Neural crest cell (in vitro differentiated cells): ENCODE measurements around the gene METTL8. TPM values are rescaled to one million over a fixed set of nuclear protein-coding genes. Genes with fewer than 3 reads are reported as not detected.
"Not testable (repeated sequence)": the region's sequence is repeated elsewhere in the genome, so short reads cannot be mapped to it uniquely, and the experiment has no call there.

Experiments used
- DNase-seq: peaks from one replicate; pipeline ENCODE4 v3.0.0; 2021; ENCODE audit warnings: low read depth, mixed read lengths, low spot score
- H3K27ac Mint-ChIP-seq: one replicate; pipeline ENCODE4 v1.8.0; 2021; ENCODE audit warnings: mild to moderate bottlenecking, mixed read lengths; ENCODE audit not compliant: unreplicated experiment
- H3K27me3 Mint-ChIP-seq: 2 replicates; pipeline ENCODE4 v1.8.0; 2021; ENCODE audit warnings: low read depth, mild to moderate bottlenecking, mixed read lengths
- H3K36me3 Mint-ChIP-seq: 2 replicates; pipeline ENCODE4 v1.8.0; 2021; ENCODE audit warnings: low read depth, mild to moderate bottlenecking, mixed read lengths
- H3K4me1 Mint-ChIP-seq: 2 replicates; pipeline ENCODE4 v1.8.0; 2021; ENCODE audit warnings: mixed read lengths
- H3K4me3 Mint-ChIP-seq: one replicate; pipeline ENCODE4 v1.8.0; 2021; ENCODE audit warnings: mild to moderate bottlenecking, mixed read lengths
- H3K9me3 Mint-ChIP-seq: 2 replicates; pipeline ENCODE4 v1.8.0; 2021; ENCODE audit warnings: mixed read lengths
- CTCF ChIP-seq: fragments of 200-600 bp; sonication (generic); conservative IDR thresholded peaks from 2 replicates; pipeline ENCODE4 v1.5.0; 2021; ENCODE audit warnings: antibody characterized with exemption, mild to moderate bottlenecking
- total RNA-seq: library from RNA; stranded (reverse); gene quantifications from 2 replicates; pipeline ENCODE4 v1.2.1, GENCODE V29; 2021

Gene METTL8
- total RNA-seq, 1 donor from 2014 or later: 21.6 TPM

- DNase-seq: no peak
Measured at GRCh38 chr2:171430516-171431410, 3.0 kb downstream of the METTL8 start.

GRCh38 chr2:171422710-171423495 is 10.9 kb downstream of the METTL8 start:
- H3K27ac Mint-ChIP-seq, H3K27me3 Mint-ChIP-seq: not testable (repeated sequence)
- peaks cover 38% of the 10 kb centered on the region for H3K36me3 Mint-ChIP-seq

More at GRCh38 chr2:171430516-171431410, 3.0 kb downstream of the METTL8 start:
- Mint-ChIP-seq H3K4me3 (peak overlapping the region; percentile 20), H3K9me3 (no peaks in the 10 kb centered on the region), H3K36me3 (peaks cover 9% of the 10 kb centered on the region), H3K27me3 (no peaks in the 10 kb centered on the region), H3K27ac (no peak overlapping the region), H3K4me1 (peaks cover 30% of the 10 kb centered on the region)
- TF ChIP-seq CTCF: no peak

GRCh38 chr2:171420728-171421563 is 12.8 kb downstream of the METTL8 start:
- TF ChIP-seq CTCF: no peak
- Mint-ChIP-seq H3K9me3 (peaks cover 8% of the 10 kb centered on the region), H3K4me3 (no peak overlapping the region), H3K27me3 (no peaks in the 10 kb centered on the region), H3K27ac (no peak overlapping the region), H3K36me3 (peaks cover 31% of the 10 kb centered on the region), H3K4me1 (peaks cover 2% of the 10 kb centered on the region)
- no peak for DNase-seq

More at GRCh38 chr2:171422710-171423495, 10.9 kb downstream of the METTL8 start:
- not testable (repeated sequence) for H3K4me1 Mint-ChIP-seq, DNase-seq, H3K9me3 Mint-ChIP-seq, H3K4me3 Mint-ChIP-seq

- H3K27me3 Mint-ChIP-seq: no peaks in the 10 kb centered on the region
- no peak overlapping the region for H3K4me3 Mint-ChIP-seq
- H3K36me3 Mint-ChIP-seq: peaks cover 20% of the 10 kb centered on the region
- TF ChIP-seq CTCF: no peak
- H3K9me3 Mint-ChIP-seq: peaks cover 3% of the 10 kb centered on the region
- H3K4me1 Mint-ChIP-seq: peaks cover 6% of the 10 kb centered on the region
- no peak for DNase-seq
- no peak overlapping the region for H3K27ac Mint-ChIP-seq
Measured at GRCh38 chr2:171419333-171419732, 14.5 kb downstream of the METTL8 start.

- Mint-ChIP-seq H3K4me3 (no peak overlapping the region), H3K27ac (no peak overlapping the region), H3K4me1 (peaks cover 6% of the 10 kb centered on the region)
Measured at GRCh38 chr2:171416009-171416926, 17.5 kb downstream of the METTL8 start.

GRCh38 chr2:171414645-171415044 is 19.1 kb downstream of the METTL8 start:
- H3K27me3 Mint-ChIP-seq, H3K9me3 Mint-ChIP-seq, DNase-seq, H3K36me3 Mint-ChIP-seq, H3K27ac Mint-ChIP-seq, H3K4me3 Mint-ChIP-seq: not testable (repeated sequence)
- H3K4me1 Mint-ChIP-seq: peaks cover 15% of the 10 kb centered on the region

More at GRCh38 chr2:171416009-171416926, 17.5 kb downstream of the METTL8 start:
- Mint-ChIP-seq H3K9me3 (no peaks in the 10 kb centered on the region), H3K27me3 (no peaks in the 10 kb centered on the region), H3K36me3 (no peaks in the 10 kb centered on the region)
- peak; percentile 86 for TF ChIP-seq CTCF
- DNase-seq: peak; percentile 74
